ENCODE data around the gene MMP25. TPM values are rescaled to one million over a fixed set of nuclear protein-coding genes. Genes with fewer than 3 reads are reported as not detected.

Gene MMP25
- total and polyA plus RNA-seq, 7 experiments from 2014 or later, result 0.64 to 64.4 (median 0.93) TPM

GRCh38 chr16:3059723-3060242 lies 13.4 kb downstream of the MMP25 start:
- intact Hi-C loops (cut with micrococcal nuclease), result loop anchor here (1.0 to 2.0 kb wide), 10 partner anchors 15 to 107 kb away; no protein-coding TSS in a partner anchor

GRCh38 chr16:3060339-3061127 lies 14.2 kb downstream of the MMP25 start:
- no peak overlapping the region for H3K4me3 ChIP-seq (ENCODE audit: low read length)
- peaks cover 34 to 63% (median 49%) of the 10 kb centered on the region in 7 donors for H3K4me1 Mint-ChIP-seq
- H3K36me3 Mint-ChIP-seq, result peaks cover under 1 to 42% (median under 1%) of the 10 kb centered on the region in 5 donors
- intact Hi-C loops (cut with micrococcal nuclease), result no loop called here
- H3K27ac ChIP-seq (ENCODE audit: low read depth, low read length), result no peak overlapping the region
- no peak for DNase-seq
- peaks cover 0 to 3% (median 0%) of the 10 kb centered on the region in 3 experiments for H3K36me3 ChIP-seq (ENCODE audit: control insufficient read depth in 2 of 3, insufficient read depth in 3 of 3, low read length in 3 of 3)
- H3K4me1 ChIP-seq (ENCODE audit: control insufficient read depth in 2 of 2, insufficient read depth in 2 of 2, low read length in 2 of 2), result peaks cover 25 to 45% of the 10 kb centered on the region in 2 donors
- CTCF ChIA-PET, result interaction anchor here (0.9 to 13.9 kb wide), 16 partner anchors 9 to 107 kb away, joined by 3 to 244 read pairs (median 5); partner anchors contain the start of gene ZNF213
- H3K4me3 Mint-ChIP-seq, result peak overlapping the region; percentile 76 to 92 (median 87)
- no peaks in the 10 kb centered on the region for H3K27me3 Mint-ChIP-seq
- H3K27me3 ChIP-seq (ENCODE audit: control insufficient read depth in 2 of 2, insufficient read depth in 2 of 2, low read length in 2 of 2), result no peaks in the 10 kb centered on the region
- no peak for ATAC-seq
- no peaks in the 10 kb centered on the region for H3K9me3 ChIP-seq (ENCODE audit: control insufficient read depth in 2 of 3, low read length in 3 of 3)
- H3K27ac Mint-ChIP-seq, result peak overlapping the region; percentile 67 to 91 (median 83)
- POLR2A ChIA-PET, result interaction anchor here (0.6 to 10.4 kb wide), 17 partner anchors 9 to 92 kb away, joined by 3 to 182 read pairs (median 4); partner anchors contain the start of genes HCFC1R1, THOC6 and ZNF213
- H3K9me3 Mint-ChIP-seq, result peaks cover 0 to 6% (median 0%) of the 10 kb centered on the region in 11 donors

More at GRCh38 chr16:3059723-3060242, 13.4 kb downstream of the MMP25 start:
- Mint-ChIP-seq H3K4me1 (peaks cover 37 to 63% (median 49%) of the 10 kb centered on the region in 7 donors), H3K36me3 (peaks cover 0 to 45% (median 0%) of the 10 kb centered on the region in 5 donors), H3K9me3 (peaks cover 0 to 6% (median 0%) of the 10 kb centered on the region in 11 donors), H3K27ac (peak overlapping the region; percentile 51 to 91 (median 83)), H3K27me3 (no peaks in the 10 kb centered on the region), H3K4me3 (peak overlapping the region; percentile 76 to 92 (median 87))
- peak overlapping the region; percentile 77 for H3K4me3 ChIP-seq (ENCODE audit: low read length)
- ATAC-seq (no peak), DNase-seq (no peak)
- ChIA-PET CTCF (interaction anchor here (0.8 to 13.9 kb wide), 21 partner anchors 10 to 112 kb away, joined by 3 to 244 read pairs (median 4); partner anchors contain the start of gene ZNF213), POLR2A (interaction anchor here (0.5 to 10.4 kb wide), 21 partner anchors 10 to 301 kb away, joined by 3 to 182 read pairs (median 5); partner anchors contain the start of genes HCFC1R1, THOC6 and ZNF213)
- peaks cover 28 to 50% of the 10 kb centered on the region in 2 donors for H3K4me1 ChIP-seq (ENCODE audit: control insufficient read depth in 2 of 2, insufficient read depth in 2 of 2, low read length in 2 of 2)
- peaks cover 0 to 3% (median 0%) of the 10 kb centered on the region in 3 experiments for H3K36me3 ChIP-seq (ENCODE audit: control insufficient read depth in 2 of 3, insufficient read depth in 3 of 3, low read length in 3 of 3)
- H3K27me3 ChIP-seq (ENCODE audit: control insufficient read depth in 2 of 2, insufficient read depth in 2 of 2, low read length in 2 of 2), result no peaks in the 10 kb centered on the region
- H3K9me3 ChIP-seq (ENCODE audit: control insufficient read depth in 2 of 3, low read length in 3 of 3), result no peaks in the 10 kb centered on the region
- H3K27ac ChIP-seq (ENCODE audit: low read depth, low read length), result peak overlapping the region; percentile 89

GRCh38 chr16:3062553-3062952 lies 16.2 kb downstream of the MMP25 start:
- Histone ChIP-seq H3K27ac (ENCODE audit: low read depth, low read length) (no peak overlapping the region), H3K4me3 (ENCODE audit: low read length) (no peak overlapping the region), H3K4me1 (ENCODE audit: control insufficient read depth in 2 of 2, insufficient read depth in 2 of 2, low read length in 2 of 2) (peaks cover 25 to 27% of the 10 kb centered on the region in 2 donors), H3K9me3 (ENCODE audit: control insufficient read depth in 2 of 3, low read length in 3 of 3) (no peaks in the 10 kb centered on the region), H3K36me3 (ENCODE audit: control insufficient read depth in 2 of 3, insufficient read depth in 3 of 3, low read length in 3 of 3) (peaks cover 0 to 10% (median 3%) of the 10 kb centered on the region in 3 experiments), H3K27me3 (ENCODE audit: control insufficient read depth in 2 of 2, insufficient read depth in 2 of 2, low read length in 2 of 2) (no peaks in the 10 kb centered on the region)
- Mint-ChIP-seq H3K27me3 (no peaks in the 10 kb centered on the region), H3K27ac (peak overlapping the region in 8 of 9 donors; percentile 42 to 100 (median 78)), H3K9me3 (peaks cover 0 to 6% (median 0%) of the 10 kb centered on the region in 11 donors), H3K4me1 (peaks cover 34 to 53% (median 50%) of the 10 kb centered on the region in 7 donors), H3K4me3 (peak overlapping the region in 1 of 10 donors; percentile 14), H3K36me3 (peaks cover 8 to 45% (median 10%) of the 10 kb centered on the region in 5 donors)
- DNase-seq (no peak), ATAC-seq (no peak)
- ChIA-PET POLR2A (interaction anchor here (0.7 to 10.4 kb wide), 8 partner anchors 7 to 73 kb away, joined by 3 to 182 read pairs (median 5); partner anchors contain the start of gene ZNF213), CTCF (interaction anchor here (1.4 to 13.9 kb wide), 5 partner anchors 14 to 109 kb away, joined by 3 to 244 read pairs (median 4); partner anchors contain the start of gene ZNF213)
- intact Hi-C loops (cut with micrococcal nuclease), result no loop called here

- ChIA-PET POLR2A (interaction anchor here (0.6 to 10.4 kb wide), 9 partner anchors 12 to 1656 kb away, joined by 3 to 182 read pairs (median 6); partner anchors contain the start of genes ZNF213 and ZSCAN10), CTCF (interaction anchor here (0.6 to 13.9 kb wide), 6 partner anchors 13 to 105 kb away, joined by 3 to 244 read pairs (median 4); partner anchors contain the start of gene ZNF213)
- peaks cover 8 to 53% (median 14%) of the 10 kb centered on the region in 5 donors for H3K36me3 Mint-ChIP-seq
- H3K36me3 ChIP-seq (ENCODE audit: control insufficient read depth in 2 of 3, insufficient read depth in 3 of 3, low read length in 3 of 3), result peaks cover 0 to 10% (median 3%) of the 10 kb centered on the region in 3 experiments
- H3K4me1 Mint-ChIP-seq, result peaks cover 43 to 60% (median 59%) of the 10 kb centered on the region in 7 donors
- H3K4me1 ChIP-seq (ENCODE audit: control insufficient read depth in 2 of 2, insufficient read depth in 2 of 2, low read length in 2 of 2), result peaks cover 28 to 33% of the 10 kb centered on the region in 2 donors
- H3K4me3 ChIP-seq (ENCODE audit: low read length), result no peak overlapping the region
- ATAC-seq (no peak), DNase-seq (no peak)
- peaks cover 0 to 6% (median 0%) of the 10 kb centered on the region in 11 donors for H3K9me3 Mint-ChIP-seq
- H3K27ac Mint-ChIP-seq, result peak overlapping the region; percentile 66 to 100 (median 98)
- intact Hi-C loops (cut with micrococcal nuclease), result no loop called here
- no peaks in the 10 kb centered on the region for H3K9me3 ChIP-seq (ENCODE audit: control insufficient read depth in 2 of 3, low read length in 3 of 3)
- H3K27ac ChIP-seq (ENCODE audit: low read depth, low read length), result peak overlapping the region; percentile 88
- no peaks in the 10 kb centered on the region for H3K27me3 ChIP-seq (ENCODE audit: control insufficient read depth in 2 of 2, insufficient read depth in 2 of 2, low read length in 2 of 2)
- peak overlapping the region; percentile 15 to 100 (median 98) for H3K4me3 Mint-ChIP-seq
- H3K27me3 Mint-ChIP-seq, result no peaks in the 10 kb centered on the region
Observed at GRCh38 chr16:3063625-3064386, 17.4 kb downstream of the MMP25 start.

- peak within 1 kb of the TSS; percentile 94 to 100 (median 98) for H3K27ac Mint-ChIP-seq
- peaks cover 8 to 62% (median 24%) of the 10 kb centered on the region in 5 donors for H3K36me3 Mint-ChIP-seq
- ATAC-seq (peak; percentile 78), DNase-seq (peak in 8 of 9 donors; percentile 43 to 69 (median 64))
- intact Hi-C loops (cut with micrococcal nuclease), result loop anchor here (1.0 kb wide), 2 partner anchors 10 to 59 kb away; no protein-coding TSS in a partner anchor
- H3K4me1 ChIP-seq (ENCODE audit: control insufficient read depth in 2 of 2, insufficient read depth in 2 of 2, low read length in 2 of 2), result peaks cover 25 to 27% of the 10 kb centered on the region in 2 donors
- H3K9me3 Mint-ChIP-seq, result peaks cover 0 to 6% (median 0%) of the 10 kb centered on the region in 11 donors
- ChIA-PET POLR2A (interaction anchor here (0.7 to 10.4 kb wide), 21 partner anchors 10 to 202 kb away, joined by 3 to 182 read pairs (median 5); partner anchors contain the start of genes ZNF213 and ZSCAN10), CTCF (interaction anchor here (0.7 to 13.9 kb wide), 6 partner anchors 11 to 65 kb away, joined by 3 to 244 read pairs (median 6); partner anchors contain the start of gene ZNF213)
- no peaks in the 10 kb centered on the region for H3K27me3 Mint-ChIP-seq
- peaks cover 0 to 20% (median 3%) of the 10 kb centered on the region in 3 experiments for H3K36me3 ChIP-seq (ENCODE audit: control insufficient read depth in 2 of 3, insufficient read depth in 3 of 3, low read length in 3 of 3)
- H3K27ac ChIP-seq (ENCODE audit: low read depth, low read length), result peak within 1 kb of the TSS; percentile 88
- H3K4me3 Mint-ChIP-seq, result peak within 1 kb of the TSS; percentile 98 to 100 (median 99)
- no peaks in the 10 kb centered on the region for H3K27me3 ChIP-seq (ENCODE audit: control insufficient read depth in 2 of 2, insufficient read depth in 2 of 2, low read length in 2 of 2)
- H3K9me3 ChIP-seq (ENCODE audit: control insufficient read depth in 2 of 3, low read length in 3 of 3), result no peaks in the 10 kb centered on the region
- peak within 1 kb of the TSS; percentile 78 for H3K4me3 ChIP-seq (ENCODE audit: low read length)
- H3K4me1 Mint-ChIP-seq, result peaks cover 46 to 65% (median 60%) of the 10 kb centered on the region in 7 donors
Observed at GRCh38 chr16:3065069-3065741, 18.8 kb downstream of the MMP25 start, which contains the start of gene IL32. Gene IL32, plus strand, starts transcription at chr16:3065640. Its CDS starts 172 bp downstream, at chr16:3065812.
